HG03342 (cell line): ENCODE data around the gene ITGAE.
"Not testable (repeated sequence)": the region's sequence is repeated elsewhere in the genome, so short reads cannot be mapped to it uniquely, and the experiment has no call there.

Experiments
- ATAC-seq: cut with Tn5 transposase; IDR thresholded peaks from one replicate; pipeline ENCODE4 v1.9.1; 2021; ENCODE audit warnings: mild to moderate bottlenecking, moderate library complexity; ENCODE audit not compliant: unreplicated experiment

ITGAE gene

DNA sequence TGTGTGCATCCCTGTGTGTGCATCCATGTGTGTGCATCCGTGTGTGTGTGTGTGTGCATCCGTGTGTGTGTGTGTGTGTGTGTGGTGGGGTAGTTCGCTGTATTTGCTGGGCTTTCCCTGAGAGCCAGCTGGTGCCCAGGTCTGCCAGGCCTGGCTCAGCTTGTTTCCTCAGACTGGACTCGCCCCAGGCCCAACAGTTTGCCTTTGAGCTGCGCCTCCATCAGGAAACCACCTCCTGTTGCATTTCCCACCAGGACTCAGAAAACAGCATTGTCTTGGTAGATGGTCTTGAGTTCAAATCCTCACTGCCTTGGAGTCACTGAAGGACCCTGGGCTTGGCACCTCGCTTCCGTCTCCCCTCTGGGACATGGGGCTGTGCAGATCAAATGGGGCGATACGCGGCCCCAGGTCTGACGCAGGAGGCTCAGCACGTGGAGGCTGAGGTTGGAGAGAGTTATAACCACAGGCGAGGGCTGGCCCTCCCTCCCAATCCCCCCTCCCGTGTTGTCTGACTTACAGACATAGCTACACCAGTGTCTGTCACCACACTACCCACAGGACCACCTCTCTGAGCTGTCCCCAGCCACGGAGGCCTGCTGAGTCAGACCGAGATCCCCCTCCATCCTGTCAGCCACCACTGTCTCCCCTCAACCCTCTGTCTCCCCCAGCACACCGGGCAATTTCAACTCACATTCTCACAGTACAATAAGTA is 4.7 kb downstream of the ITGAE start:
- ATAC-seq = no peak

DNA sequence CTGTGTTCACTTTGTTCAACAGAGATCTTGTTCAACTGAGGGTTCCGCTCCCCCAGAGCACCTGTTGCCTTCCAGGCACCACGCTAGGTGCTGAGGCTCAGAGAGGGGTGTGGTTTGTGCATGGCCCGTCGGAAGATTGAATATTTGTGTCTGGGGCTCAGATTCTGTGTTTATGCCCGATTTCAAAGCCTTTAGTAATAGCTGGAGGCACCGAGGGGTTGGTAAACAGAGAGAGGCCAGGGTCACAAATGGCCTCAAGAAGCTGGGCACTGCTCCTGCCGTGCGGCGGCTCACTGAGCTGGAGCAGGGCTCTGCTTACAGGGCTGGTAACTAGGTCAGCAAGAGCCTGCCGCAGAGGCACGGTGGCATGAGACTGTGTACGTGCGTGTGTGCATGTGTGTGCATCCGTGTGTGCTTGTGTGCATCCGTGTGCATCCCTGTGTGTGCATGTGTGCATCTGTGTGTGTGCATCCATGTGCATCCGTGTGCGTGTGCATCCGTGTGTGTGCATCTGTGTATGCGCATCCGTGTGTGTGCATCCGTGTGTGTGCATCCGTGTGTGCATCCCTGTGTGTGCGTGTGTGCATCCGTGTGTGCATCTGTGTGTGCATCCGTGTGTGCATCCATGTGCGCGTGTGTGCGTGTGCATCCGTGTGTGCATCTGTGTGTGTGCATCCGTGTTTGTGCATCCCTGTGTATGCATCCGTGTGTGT is 5.4 kb downstream of the ITGAE start:
- no peak for ATAC-seq

DNA sequence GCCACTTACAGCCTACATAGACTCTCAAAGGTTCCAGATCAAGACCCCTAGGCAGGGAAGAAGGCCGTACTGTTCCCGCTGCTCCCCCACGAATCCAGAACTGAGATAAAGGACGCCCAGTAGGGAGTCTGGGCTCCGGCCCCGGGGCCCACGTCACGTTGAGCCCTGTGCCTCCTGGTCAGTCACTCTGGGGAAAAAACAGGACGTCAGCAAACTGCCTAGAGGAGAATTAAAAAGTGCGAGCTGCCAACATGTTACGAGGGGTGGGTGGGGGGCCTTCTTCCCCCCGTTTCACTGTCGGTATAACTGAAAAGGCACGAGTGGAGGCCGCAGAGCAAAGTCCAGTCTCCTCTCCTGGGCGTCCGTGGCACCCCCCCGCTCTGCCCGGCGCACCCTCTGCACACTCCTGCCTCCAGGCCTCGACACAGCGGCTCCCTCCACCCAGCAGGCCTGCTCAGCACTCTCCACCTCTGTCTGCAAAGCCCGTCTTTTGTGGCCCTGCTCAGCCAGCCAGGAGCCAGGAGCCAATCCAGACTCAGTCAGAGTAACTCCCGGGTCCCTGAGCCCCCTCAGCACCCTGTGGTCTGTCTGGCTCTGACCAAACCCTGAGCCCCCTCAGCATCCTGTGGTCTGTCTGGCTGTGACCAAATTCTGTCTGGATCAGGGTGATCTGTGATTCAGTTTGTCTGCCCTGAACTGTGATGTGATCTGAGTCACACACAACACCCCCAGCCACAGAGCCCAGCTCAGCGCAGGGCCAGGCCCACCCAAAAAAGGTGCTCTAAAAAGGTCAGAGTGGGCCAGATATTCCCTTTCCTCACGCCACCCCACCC is 6.2 kb downstream of the ITGAE start:
- ATAC-seq = no peak

DNA sequence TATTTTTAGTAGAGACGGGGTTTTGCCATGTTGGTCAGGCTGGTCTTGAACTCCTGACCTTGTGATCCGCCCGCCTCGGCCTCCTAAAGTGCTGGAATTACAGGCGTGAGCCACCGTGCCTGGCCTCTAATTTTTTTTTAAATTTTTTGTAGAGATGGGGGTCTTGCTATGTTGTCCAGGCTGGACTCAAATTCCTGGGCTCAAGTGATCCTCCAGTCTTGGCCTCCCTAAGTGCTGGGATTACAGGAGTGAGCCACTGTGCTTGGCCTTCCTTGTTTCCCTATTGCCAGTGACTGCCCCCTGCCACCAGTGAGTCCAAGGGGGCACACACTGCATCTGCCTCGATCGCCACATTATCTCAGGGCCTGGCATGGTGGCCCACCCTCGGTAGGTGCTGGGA is 6.8 kb downstream of the ITGAE start:
- ATAC-seq = not testable (repeated sequence)

DNA sequence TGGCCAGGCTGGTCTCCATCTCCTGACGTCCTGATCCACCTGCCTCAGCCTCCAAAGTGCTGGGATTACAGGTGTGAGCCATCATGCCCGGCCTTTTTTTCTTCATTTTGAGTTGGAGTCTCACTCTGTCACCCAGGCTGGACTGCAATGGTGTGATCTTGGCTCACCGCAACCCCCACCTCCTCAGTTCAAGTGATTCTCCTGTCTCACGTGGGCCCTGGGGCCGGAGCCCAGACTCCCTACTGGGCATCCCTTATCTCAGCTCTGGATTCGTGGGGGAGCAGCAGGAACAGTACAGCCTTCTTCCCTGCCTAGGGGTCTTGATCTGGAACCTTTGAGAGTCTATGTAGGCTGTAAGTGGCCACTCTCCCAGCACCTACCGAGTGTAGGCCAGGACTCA is 7.7 kb downstream of the ITGAE start:
- ATAC-seq = not testable (repeated sequence)

DNA sequence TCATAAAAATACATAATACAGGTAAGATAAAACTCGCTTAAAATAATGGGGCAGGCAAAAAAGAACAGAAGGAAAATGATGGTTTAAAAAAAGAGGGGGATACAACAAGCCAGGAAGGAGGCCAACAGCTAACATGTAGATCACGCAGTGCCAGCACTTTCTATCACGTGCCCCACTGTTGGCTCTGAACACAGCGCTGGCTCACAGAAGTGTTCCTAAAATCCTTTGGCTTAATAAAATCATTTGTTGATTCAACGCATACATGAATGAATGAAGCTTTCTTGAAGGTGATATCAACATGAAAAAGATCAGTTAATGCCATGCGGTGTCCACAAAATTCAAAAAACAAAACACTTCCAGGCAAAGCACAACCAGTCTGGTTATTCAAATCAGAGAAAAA is 8.5 kb downstream of the ITGAE start:
- no peak for ATAC-seq

DNA sequence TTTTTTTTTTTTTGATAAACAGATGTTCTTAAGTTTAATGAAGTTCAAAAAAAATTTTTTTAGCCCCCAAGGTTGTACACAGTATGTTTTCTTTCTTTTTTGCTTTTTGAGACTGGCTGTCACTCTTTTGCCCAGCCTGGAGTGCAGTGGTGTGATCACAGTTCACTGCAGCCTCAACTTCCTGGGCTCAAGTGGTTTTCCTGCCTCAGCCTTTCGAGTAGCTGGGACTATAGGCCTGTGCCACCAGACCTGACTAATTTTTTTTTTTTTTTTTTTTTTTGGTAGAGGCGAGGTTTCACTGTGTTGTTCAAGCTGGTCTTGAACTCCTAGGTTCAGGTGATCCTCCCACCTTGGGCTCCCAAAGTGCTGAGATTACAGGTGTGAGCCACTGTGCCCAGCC is 12.8 kb downstream of the ITGAE start:
- no peak for ATAC-seq

DNA sequence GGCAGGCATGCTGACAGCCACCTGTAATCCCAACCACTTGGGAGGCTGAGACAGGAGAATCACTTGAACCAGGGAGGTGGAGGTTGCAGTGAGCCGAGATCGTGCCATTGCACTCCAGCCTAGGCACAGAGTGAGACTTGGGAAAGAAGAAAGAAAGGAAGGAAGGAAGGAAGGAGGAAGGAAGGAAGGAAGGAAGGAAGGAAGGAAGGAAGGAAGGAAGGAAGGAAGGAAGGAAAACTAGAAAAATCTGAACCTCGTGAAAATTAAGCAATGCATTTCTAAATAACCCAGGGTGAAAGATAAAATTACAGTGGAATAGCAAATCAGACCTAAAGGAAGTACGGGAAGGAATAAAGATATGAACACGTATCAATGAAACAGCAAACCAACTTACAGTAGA is 15.7 kb downstream of the ITGAE start:
- not testable (repeated sequence) for ATAC-seq

DNA sequence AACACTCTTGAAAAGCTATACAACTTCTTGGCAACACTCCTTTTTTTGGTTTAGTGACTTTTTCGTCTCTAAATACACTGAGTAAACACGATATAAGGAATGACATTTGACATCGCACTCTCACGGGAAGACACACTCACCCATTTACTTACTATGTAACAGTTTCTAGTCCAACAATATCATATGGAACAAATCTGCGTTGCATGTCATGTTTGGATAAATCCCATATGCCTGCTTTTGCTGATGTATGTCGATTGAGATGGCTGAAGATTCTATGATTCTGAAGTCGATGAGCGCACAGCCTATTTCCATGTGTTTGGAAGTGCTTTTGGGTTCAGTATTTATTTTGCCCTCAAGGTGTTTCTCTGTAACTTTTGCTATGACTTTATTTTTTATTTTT is 18.2 kb downstream of the ITGAE start:
- no peak for ATAC-seq

DNA sequence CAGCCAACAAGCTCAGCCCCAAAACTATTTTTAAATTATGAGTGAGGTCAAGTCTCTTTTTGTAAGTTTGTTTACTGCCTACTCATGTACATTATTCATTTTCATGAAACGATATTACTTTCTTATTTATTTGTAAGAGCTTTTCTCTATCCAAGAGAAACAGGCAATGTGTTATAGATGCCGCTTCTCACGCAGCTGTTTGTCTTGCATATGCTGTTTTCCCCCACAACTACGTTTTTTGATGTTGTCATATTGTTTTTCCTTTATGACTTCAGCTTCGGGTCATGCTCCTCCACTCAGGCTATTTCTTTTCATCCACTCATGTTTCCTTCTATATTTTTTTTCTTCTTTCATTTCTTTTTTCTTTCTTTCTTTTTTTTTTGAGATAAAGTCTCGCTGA is 20.0 kb downstream of the ITGAE start:
- ATAC-seq = no peak

DNA sequence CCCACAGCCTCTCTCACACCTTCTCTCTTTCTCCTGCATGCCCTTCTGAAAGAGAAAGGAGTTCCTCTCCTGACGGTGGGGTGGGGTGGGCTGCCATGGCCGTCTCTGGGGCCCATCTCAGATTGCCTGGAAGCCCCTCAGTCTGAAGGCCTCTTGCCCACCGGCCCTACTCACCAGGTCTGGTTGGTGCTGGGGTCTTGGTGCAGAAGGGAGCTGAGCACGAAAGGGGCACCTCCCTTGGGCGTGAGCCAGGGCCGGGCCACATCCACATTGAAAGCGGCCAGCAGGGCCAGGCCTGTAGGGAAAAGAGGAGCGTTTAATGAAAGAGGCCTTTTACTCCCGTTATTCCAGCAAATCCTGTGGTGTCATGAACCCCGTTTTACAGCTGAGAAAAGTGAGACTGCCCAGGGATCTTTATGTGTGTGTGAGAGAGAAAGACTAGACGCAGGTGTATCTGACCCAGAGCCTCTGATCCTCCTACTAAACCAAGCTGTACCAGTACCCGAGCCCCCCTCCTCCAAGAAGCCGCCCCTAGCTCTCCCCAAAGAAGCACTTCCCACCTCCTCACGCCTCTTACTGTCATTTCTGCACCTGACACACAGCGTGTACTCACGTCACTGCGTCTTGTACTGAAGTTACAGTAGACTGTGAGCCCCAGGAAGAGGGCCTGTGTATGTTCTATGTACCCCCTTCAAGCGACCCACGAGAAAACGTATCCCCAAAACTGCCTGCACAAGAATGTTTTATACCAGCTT is 23.4 kb downstream of the ITGAE start:
- no peak for ATAC-seq

DNA sequence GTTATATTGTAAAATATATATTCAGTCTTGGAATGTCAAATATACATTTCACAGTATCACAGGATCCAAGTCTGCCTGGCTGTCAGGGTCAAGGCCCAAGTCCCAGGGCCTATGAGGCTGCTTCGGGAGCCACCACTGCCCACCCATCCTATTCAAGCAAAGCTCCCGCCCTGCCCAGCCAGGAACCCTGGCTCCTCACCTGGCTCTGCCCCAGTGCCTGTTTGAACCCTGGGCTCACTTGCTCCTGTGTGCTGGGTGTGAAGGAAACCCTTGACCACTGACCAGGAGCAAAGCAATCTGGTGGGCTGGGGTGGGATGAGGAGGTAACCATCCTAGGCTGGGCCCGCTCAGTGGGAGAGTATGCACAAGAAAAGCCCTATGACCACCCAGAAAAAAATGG is 27.0 kb downstream of the ITGAE start:
- ATAC-seq = no peak

DNA sequence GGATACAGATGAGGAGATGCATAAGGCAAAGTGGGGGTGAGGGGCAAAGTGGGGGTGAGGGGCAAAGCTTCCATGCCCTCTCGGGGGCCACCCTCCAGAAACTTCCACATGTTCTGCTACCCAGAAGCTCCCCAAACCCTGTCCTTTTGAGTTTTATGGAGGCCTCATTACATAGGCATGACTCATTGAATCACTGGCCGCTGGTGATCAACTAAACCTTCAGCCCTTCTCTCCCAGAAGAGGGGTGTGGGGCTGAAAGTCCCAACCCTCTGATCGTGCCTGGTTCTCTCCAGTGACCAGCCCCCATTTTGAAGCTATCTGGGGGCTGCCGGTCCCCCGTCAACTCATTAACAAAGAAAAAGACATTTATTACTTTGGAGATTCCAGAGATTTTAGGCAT is 27.5 kb downstream of the ITGAE start:
- no peak for ATAC-seq

DNA sequence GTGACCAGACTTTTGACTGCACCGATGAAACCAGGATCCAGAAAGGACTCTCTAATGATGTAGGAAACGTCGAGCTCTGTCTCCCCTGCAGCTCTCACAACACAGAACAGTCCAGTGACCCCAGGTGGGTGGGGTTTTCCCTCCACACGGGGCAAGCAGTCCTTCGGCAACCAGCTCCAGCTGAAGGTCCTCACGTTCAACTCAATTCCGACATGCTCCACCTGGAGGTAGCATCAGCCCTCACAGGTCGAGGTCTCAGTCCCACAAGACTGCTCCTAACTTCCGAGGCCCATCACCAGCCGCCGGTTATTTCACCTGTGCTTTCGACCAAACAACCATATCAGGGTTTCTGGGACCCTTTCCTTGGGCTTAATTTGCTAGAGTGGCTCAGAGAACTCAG is 28.2 kb downstream of the ITGAE start:
- ATAC-seq = no peak

DNA sequence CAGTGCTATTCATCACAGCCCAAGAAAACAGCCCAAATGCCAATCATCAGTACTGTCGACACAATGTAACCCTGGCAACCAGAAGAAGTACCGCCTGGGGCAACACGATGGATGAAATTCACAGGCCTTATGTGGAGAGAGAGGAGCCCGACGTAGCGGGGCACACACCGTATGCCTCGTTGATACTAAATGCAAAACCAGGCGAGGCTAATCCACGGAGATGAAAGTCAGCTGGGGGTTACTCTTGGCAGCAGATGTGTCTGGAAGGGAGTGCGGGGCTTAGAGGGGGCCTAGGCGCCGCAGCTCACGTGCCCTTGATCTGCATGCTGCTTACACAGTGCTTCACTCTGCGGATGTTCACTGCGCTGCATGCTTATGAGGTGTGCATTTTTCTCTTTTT is 29.8 kb downstream of the ITGAE start:
- ATAC-seq = no peak

DNA sequence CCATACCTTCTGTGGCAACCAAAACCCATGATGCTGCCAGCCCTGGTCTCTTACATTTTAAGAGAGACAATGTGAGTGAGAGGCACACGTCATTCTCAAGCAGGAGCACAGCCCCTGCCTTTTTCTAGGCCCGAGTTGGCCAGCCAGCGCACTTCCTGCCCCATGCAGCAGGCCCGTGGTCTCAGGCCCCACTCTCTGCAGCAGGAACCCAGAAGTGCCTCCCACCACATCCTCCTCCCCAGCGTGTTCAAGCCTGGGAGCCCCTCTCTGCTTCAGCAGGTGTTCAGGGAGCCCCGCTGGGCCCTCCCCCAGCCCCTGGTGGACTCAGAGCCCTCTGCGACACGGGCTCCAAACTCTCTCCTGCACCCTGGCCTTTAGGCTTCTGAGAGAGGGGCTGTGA is 30.5 kb downstream of the ITGAE start:
- no peak for ATAC-seq

DNA sequence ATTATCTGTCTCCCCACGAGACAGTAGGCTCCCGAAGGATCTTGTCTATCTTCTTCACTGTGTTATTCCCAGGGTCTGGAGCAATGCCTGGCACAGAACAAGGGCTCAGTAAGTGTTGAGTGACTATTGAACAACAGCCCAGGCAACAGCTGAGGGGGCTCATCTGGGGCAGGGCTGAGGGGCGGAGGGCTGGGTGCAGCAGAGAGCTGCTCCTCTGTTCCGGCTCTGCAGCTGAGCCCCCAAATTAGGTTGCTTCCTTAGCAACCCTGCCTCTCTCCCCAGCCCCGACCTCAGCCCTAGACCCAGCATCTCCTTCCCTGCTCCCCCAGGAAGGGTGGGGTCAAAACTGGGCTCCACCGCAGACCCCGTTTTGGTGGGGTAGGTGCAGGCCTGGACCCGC is 32.2 kb downstream of the ITGAE start:
- ATAC-seq = no peak

DNA sequence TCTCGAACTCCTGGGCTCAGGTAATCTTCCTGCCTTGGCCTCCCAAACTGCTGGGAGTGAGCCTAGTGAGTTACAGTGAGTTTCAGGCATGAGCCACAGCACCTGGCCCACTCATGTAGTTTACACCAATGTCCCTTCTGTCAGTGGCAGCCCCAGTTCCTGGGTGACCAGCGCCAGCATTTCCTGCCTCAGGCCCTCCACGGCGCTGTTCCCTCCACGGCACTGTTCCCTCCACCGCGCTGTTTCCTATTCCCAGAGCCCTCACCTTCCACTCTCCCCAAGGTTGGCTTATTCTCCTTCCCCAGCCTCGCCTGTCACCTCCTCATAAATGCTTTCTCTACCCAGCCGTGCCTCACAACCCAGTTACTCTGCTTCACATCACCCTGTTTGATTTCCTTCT is 32.6 kb downstream of the ITGAE start:
- no peak for ATAC-seq

DNA sequence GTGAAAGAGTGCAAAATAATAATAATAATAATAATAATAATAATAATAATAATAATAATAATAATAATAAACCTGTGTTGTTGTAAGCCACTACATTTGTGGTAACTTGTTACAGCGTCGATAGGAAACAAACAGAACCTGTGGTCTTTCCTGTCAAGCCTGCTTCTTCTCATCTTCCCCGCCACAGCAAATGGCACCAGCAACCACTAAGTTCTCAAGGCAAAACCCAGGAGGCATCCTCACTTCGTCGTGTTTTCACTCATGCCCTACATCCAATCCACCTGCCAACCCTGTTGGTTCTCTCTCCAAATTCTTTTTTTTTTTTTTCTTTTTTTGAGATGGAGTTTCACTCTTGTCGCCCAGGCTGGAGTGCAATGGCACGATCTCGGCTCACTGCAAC is 34.2 kb downstream of the ITGAE start:
- no peak for ATAC-seq

DNA sequence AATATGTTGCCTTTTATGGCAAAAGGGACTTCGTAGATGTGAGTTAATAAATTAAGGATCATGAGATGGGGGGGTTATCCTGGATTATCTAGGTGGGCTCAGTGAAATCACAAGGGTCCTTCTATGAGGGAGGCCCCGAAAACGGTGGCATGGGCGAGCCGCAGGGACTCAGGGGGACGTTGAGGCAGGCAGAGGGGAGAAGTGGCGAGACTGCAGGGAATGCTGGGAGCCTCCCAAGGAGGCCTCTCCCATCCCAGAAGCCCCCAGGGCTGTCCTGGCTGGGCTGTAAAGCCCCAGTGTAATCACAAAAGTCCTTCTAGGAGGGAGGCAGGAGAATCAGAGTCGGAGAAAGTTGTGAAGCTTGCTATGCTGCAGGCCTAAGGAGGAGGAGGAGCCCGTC is 35.0 kb downstream of the ITGAE start:
- no peak for ATAC-seq

DNA sequence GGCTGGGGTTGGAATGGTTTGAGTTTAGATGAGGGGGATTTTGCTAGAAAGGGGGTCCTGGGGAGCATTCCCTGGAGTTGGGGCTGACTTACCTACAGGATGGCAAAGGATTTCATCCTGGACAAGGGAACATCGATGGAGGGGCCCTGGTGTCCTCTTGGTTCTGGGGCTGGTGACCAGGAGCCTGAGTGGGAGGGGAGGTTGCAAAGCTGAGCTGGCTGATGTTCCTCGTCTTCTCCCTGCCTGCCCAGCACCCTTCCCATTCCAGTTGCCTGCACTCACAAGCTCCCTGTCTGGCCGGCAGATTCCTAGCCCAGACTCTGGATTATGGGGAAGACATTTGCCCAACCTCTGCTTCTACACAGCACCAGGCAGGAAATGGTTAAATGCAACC is 37.2 kb downstream of the ITGAE start:
- ATAC-seq = no peak
